Fibroblast of lung (primary cell): ENCODE data around the gene WDR11. TPM values are rescaled to one million over a fixed set of nuclear protein-coding genes. Genes with fewer than 3 reads are reported as not detected.

Source experiments
- DNase-seq, 2 donors: peaks; one replicate each; pipeline versions ENCODE4 v3.0.0 to v3.0.0-alpha.2; 2010; ENCODE audit warnings: low read depth in 2 of 2
- H2AFZ ChIP-seq: 2 replicates; pipeline ENCODE4 v1.5.1; 2012; ENCODE audit warnings: low read length, control low read depth, inconsistent platforms
- H3K27ac ChIP-seq: 2 replicates; pipeline ENCODE4 v1.5.1; 2011; ENCODE audit warnings: low read length, control low read depth; ENCODE audit not compliant: insufficient read depth
- H3K27me3 ChIP-seq: 2 replicates; pipeline ENCODE4 v1.5.1; 2011; ENCODE audit warnings: mild to moderate bottlenecking, low read length; ENCODE audit not compliant: control insufficient read depth, insufficient read depth
- H3K36me3 ChIP-seq: 2 replicates; pipeline ENCODE4 v1.5.1; 2011; ENCODE audit warnings: low read length; ENCODE audit not compliant: control insufficient read depth, insufficient read depth
- H3K4me1 ChIP-seq: 2 replicates; pipeline ENCODE4 v1.5.1; 2011; ENCODE audit warnings: low read length; ENCODE audit not compliant: control insufficient read depth, insufficient read depth; ENCODE audit errors: extremely low read depth
- H3K4me2 ChIP-seq: 2 replicates; pipeline ENCODE4 v1.5.1; 2011; ENCODE audit warnings: low read length, control low read depth; ENCODE audit not compliant: insufficient read depth; ENCODE audit errors: extremely low read depth
- H3K4me3 ChIP-seq, 4 experiments: fragments of 200-600 bp in 1 of 4; sonication (generic) in 1 of 4; replicated peaks in 1 of 4; 2 replicates each; pipeline ENCODE4 v1.5.1; 2011 to 2016; ENCODE audit warnings: low read length in 4 of 4, low read depth in 3 of 4, mild to moderate bottlenecking in 3 of 4, control low read depth in 2 of 4, inconsistent platforms in 1 of 4, mixed read lengths in 1 of 4; ENCODE audit not compliant: insufficient read depth in 1 of 4; ENCODE audit errors: control extremely low read depth in 1 of 4
- H3K79me2 ChIP-seq: 2 replicates; pipeline ENCODE4 v1.5.1; 2012; ENCODE audit warnings: mild to moderate bottlenecking, low read length, inconsistent platforms; ENCODE audit not compliant: control insufficient read depth, insufficient read depth
- H3K9ac ChIP-seq: 2 replicates; pipeline ENCODE4 v1.5.1; 2011; ENCODE audit warnings: mild to moderate bottlenecking, low read length, control low read depth; ENCODE audit not compliant: insufficient read depth
- H3K9me3 ChIP-seq: 2 replicates; pipeline ENCODE4 v1.5.1; 2012; ENCODE audit warnings: low read depth, low read length; ENCODE audit not compliant: control insufficient read depth, insufficient read depth
- H4K20me1 ChIP-seq: 2 replicates; pipeline ENCODE4 v1.5.1; 2011; ENCODE audit warnings: low read length; ENCODE audit not compliant: control insufficient read depth, insufficient read depth; ENCODE audit errors: extremely low read depth
- CTCF ChIP-seq, 2 donors: IDR thresholded peaks in 1 of 2; conservative IDR thresholded peaks in 1 of 2; 1 replicate in 1 of 2; 2 replicates in 1 of 2; pipeline ENCODE4 v1.5.1; 2011 to 2012; ENCODE audit warnings: low read length in 2 of 2, control low read depth in 1 of 2, inconsistent platforms in 1 of 2, low read depth in 1 of 2, mild to moderate bottlenecking in 1 of 2
- EZH2 ChIP-seq: IDR thresholded peaks from 2 replicates; pipeline ENCODE4 v1.5.1; 2012; ENCODE audit warnings: low read length, control low read depth, mild to moderate bottlenecking; ENCODE audit errors: missing control alignments
- polyA plus RNA-seq, 2 donors: library from polyadenylated mRNA; depleted of rRNA in 1 of 2; stranded (reverse) in 1 of 2; unstranded in 1 of 2; fragments of >200 nt; gene quantifications; 2 replicates each; pipeline ENCODE4 v1.2.1, GENCODE V29; 2011 to 2012; ENCODE audit warnings: missing spikeins in 1 of 2
- total RNA-seq: library from RNA; depleted of rRNA; stranded (reverse); fragments of >200 nt; gene quantifications from 2 replicates; pipeline ENCODE4 v1.2.1, GENCODE V29; 2014

Gene WDR11
- total and polyA plus RNA-seq, 2 donors (not counting 1 experiment from before 2014, with no cell fraction given) = 61.4 to 89.5 TPM

- Histone ChIP-seq H4K20me1 (no peaks in the 10 kb centered on the region), H3K4me1 (no peaks in the 10 kb centered on the region), H3K4me3 (no peak overlapping the region), H3K36me3 (no peaks in the 10 kb centered on the region), H2AFZ (no peak overlapping the region), H3K79me2 (no peaks in the 10 kb centered on the region), H3K27me3 (no peaks in the 10 kb centered on the region), H3K9me3 (no peaks in the 10 kb centered on the region), H3K27ac (no peak overlapping the region), H3K9ac (no peak overlapping the region), H3K4me2 (no peak overlapping the region)
- no peak for TF ChIP-seq EZH2
- no peak for TF ChIP-seq CTCF (conservative IDR thresholded peaks at IDR 0.05 in 1 of 2, IDR thresholded peaks at IDR 0.05 in 1 of 2; ENCODE audit: low read depth in 1 of 2, low read length in 2 of 2)
- no peak for DNase-seq
Observed at GRCh38 chr10:120940299-120940900, 89.2 kb downstream of the WDR11 start.

GRCh38 chr10:120941501-120941900 lies 90.3 kb downstream of the WDR11 start:
- Histone ChIP-seq H3K4me3 (no peak overlapping the region), H3K4me2 (no peak overlapping the region), H2AFZ (no peak overlapping the region), H4K20me1 (no peaks in the 10 kb centered on the region), H3K79me2 (no peaks in the 10 kb centered on the region), H3K27me3 (no peaks in the 10 kb centered on the region), H3K9ac (no peak overlapping the region), H3K9me3 (no peaks in the 10 kb centered on the region), H3K27ac (no peak overlapping the region), H3K36me3 (no peaks in the 10 kb centered on the region), H3K4me1 (no peaks in the 10 kb centered on the region)
- DNase-seq = no peak
- TF ChIP-seq EZH2 = no peak
- no peak for TF ChIP-seq CTCF (conservative IDR thresholded peaks at IDR 0.05 in 1 of 2, IDR thresholded peaks at IDR 0.05 in 1 of 2; ENCODE audit: low read depth in 1 of 2, low read length in 2 of 2)

GRCh38 chr10:120942806-120943413 lies 91.7 kb downstream of the WDR11 start:
- H3K4me1 ChIP-seq = no peaks in the 10 kb centered on the region
- H4K20me1 ChIP-seq = no peaks in the 10 kb centered on the region
- H2AFZ ChIP-seq = peak overlapping the region; percentile 97
- no peaks in the 10 kb centered on the region for H3K9me3 ChIP-seq
- DNase-seq = peak; percentile 56 to 74
- no peaks in the 10 kb centered on the region for H3K79me2 ChIP-seq
- H3K9ac ChIP-seq = no peak overlapping the region
- no peak overlapping the region for H3K27ac ChIP-seq
- no peak overlapping the region for H3K4me3 ChIP-seq
- peak overlapping the region; percentile 75 for H3K4me2 ChIP-seq
- peak; percentile 80 to 87 for TF ChIP-seq CTCF (conservative IDR thresholded peaks at IDR 0.05 in 1 of 2, IDR thresholded peaks at IDR 0.05 in 1 of 2; ENCODE audit: low read depth in 1 of 2, low read length in 2 of 2)
- no peak for TF ChIP-seq EZH2
- H3K36me3 ChIP-seq = no peaks in the 10 kb centered on the region
- H3K27me3 ChIP-seq = no peaks in the 10 kb centered on the region
